DND-41 (cell line): ENCODE results near the gene EPHB3.

Experiments used
- EZH2 ChIP-seq: IDR thresholded peaks from 3 replicates; pipeline ENCODE4 v1.6.1; 2012; ENCODE audit warnings: borderline replicate concordance, low read depth, mild to moderate bottlenecking, moderate library complexity, low read length, inconsistent platforms; ENCODE audit not compliant: severe bottlenecking
- TF ChIP-seq, protein P1 (sequence below): IDR thresholded peaks from 2 replicates; pipeline ENCODE4 v1.5.1; 2012; ENCODE audit warnings: borderline replicate concordance, low read length, moderate library complexity, mild to moderate bottlenecking; ENCODE audit not compliant: poor library complexity, severe bottlenecking; ENCODE audit errors: extremely low read depth

GRCh38 chr3:184579513-184579912, 17.9 kb downstream of the EPHB3 start:
- TF ChIP-seq, protein P1, sequence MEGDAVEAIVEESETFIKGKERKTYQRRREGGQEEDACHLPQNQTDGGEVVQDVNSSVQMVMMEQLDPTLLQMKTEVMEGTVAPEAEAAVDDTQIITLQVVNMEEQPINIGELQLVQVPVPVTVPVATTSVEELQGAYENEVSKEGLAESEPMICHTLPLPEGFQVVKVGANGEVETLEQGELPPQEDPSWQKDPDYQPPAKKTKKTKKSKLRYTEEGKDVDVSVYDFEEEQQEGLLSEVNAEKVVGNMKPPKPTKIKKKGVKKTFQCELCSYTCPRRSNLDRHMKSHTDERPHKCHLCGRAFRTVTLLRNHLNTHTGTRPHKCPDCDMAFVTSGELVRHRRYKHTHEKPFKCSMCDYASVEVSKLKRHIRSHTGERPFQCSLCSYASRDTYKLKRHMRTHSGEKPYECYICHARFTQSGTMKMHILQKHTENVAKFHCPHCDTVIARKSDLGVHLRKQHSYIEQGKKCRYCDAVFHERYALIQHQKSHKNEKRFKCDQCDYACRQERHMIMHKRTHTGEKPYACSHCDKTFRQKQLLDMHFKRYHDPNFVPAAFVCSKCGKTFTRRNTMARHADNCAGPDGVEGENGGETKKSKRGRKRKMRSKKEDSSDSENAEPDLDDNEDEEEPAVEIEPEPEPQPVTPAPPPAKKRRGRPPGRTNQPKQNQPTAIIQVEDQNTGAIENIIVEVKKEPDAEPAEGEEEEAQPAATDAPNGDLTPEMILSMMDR: no peak
- no peak for TF ChIP-seq EZH2
